ENCODE results near the gene SPSB2. TPM values are rescaled to one million over a fixed set of nuclear protein-coding genes. Genes with fewer than 3 reads are reported as not detected.
"Not testable (repeated sequence)": the region's sequence is repeated elsewhere in the genome, so short reads cannot be mapped to it uniquely, and the experiment has no call there.

Gene SPSB2
- total RNA-seq, 1 experiment from 2014 or later, result 10.2 TPM

DNA sequence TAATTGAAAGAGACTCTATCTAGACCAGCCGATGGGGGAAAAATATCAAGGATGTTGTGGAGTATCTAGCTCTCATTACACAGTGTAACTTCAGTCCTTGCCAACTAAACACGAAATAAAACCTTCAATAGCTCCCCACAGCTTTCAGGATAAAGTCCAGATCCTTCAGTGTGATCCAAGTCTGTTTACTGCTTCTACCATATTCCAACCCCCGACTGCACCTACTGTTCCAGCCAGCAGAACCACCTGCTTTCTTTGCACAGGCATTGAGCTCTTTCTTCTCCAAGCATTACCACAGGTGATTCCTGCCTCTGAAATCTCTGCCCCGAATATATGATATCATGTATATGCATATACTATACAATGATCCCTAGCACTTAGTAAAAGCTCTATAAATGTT, 29.3 kb upstream of the SPSB2 start:
- DNase-seq (ENCODE audit: low spot score), result no peak

DNA sequence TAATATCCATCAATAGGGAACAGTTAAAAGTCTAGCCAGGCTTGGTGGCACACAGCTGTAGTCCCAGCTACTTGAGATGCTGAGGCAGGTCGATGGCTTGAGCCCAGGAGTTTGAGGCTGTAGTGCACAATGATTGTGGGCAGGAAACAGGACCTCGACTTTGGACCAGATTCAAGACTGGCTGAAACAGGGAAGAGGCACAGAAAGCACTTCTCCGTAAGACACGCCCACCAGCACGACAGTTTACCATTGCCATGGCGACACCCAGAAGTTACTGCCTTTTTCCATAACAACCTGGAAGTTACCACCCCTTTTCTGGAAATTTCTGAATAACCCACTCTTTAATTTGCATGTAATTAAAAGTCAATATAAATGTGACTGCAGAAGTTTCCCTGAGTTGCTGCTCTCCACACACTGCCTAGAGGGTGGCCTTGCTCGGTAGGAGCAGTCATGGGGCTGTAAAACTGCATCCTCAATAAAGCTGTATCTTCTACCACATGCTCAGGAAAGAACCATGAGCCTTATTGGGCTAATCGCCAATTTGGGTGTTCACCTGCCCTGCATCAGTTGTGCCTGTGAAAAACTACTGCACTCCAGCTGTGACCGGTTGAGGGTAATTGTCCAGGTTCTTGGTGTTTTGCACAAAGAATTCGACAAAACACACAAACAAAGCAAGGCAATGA, 26.9 kb upstream of the SPSB2 start:
- no peak for DNase-seq (ENCODE audit: low spot score)

DNA sequence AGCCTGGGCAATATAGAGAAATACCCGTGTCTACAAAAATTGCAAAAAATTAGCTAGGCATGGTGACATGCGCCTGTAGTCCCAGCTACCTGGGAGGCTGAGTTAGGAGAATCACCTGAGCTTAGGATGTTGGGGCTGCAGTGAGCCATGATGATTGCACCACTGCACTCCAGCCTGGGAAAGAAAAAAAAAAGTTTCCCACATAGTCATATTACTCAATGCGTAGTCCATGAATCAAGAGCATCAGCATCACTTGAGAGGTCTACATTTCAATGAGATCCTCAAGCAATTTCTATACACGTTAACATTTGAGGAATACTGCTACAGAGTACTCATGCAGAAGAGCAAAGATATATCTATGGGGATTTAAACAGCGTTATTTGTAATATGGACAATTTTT, 26.3 kb upstream of the SPSB2 start:
- no peak for DNase-seq (ENCODE audit: low spot score)

GRCh38 chr12:6896846-6897435, 23.8 kb upstream of the SPSB2 start:
- no peak for DNase-seq (ENCODE audit: low spot score)

GRCh38 chr12:6894321-6894720, 21.2 kb upstream of the SPSB2 start:
- DNase-seq (ENCODE audit: low spot score), result no peak

DNA sequence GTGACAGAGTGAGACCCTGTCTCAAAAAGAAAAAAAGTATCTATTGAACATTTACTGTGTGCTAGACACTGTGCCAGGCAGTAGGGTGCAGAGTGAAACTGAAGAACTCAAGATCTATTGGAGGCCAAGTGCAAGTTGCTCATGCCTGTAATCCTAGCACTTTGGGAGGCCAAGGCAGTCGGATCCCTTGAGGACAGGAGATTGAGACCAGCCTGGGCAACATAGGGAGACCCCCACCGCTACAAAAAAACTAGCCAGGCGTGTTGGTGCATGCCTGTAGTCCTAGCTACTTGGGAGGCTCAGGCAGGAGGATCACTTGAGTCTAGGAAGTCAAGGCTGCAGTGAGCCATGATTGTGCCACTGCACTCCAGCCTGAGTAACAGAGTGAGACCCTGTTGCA, 19.6 kb upstream of the SPSB2 start:
- DNase-seq (ENCODE audit: low spot score), result not testable (repeated sequence)

- no peak for DNase-seq (ENCODE audit: low spot score)
These were observed 18.5 kb upstream of the SPSB2 start for GRCh38 chr12:6891646-6892001.

DNA sequence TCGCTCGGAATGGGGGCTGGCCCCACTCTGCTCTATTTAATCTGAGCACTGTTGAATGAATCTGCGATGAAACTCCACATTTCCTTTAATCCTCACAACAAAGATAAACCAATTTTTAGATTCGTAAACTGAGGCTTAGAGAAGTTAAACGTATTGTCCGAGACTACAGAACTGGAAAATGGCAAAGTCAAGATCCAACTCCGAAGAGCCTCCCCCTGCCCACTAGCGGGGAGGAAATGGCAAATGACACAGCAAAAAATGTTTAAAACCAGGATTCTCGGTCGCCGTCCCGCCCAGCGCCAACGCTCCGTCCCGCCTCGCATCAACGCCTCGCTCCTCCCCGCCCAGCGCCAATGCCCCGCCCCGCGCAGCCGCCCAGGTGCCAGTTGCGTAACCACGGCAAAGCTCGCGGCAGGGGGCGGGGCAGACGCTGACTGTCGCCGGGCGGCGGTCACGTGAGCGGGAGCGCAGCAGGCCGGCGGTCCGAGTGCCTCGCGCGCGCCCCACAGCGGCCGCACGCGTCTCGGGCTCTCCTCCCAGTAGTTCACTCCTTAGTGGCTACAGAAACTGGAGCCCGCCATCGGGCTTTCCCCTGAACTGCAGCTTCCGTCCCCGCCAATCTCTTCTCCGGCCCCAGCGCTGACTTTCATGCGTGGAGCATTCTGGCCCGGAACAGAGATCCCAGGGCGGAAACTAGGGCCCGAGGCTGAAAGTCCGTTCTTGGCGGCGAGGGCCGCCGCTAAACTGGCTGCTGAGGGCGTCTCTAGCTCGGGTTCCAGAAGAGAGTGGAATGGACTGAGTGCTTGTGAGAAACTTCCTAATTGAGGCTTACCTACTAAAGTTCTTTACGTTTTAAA, 17.9 kb upstream of the SPSB2 start:
- DNase-seq (ENCODE audit: low spot score), result peak; percentile 76

DNA sequence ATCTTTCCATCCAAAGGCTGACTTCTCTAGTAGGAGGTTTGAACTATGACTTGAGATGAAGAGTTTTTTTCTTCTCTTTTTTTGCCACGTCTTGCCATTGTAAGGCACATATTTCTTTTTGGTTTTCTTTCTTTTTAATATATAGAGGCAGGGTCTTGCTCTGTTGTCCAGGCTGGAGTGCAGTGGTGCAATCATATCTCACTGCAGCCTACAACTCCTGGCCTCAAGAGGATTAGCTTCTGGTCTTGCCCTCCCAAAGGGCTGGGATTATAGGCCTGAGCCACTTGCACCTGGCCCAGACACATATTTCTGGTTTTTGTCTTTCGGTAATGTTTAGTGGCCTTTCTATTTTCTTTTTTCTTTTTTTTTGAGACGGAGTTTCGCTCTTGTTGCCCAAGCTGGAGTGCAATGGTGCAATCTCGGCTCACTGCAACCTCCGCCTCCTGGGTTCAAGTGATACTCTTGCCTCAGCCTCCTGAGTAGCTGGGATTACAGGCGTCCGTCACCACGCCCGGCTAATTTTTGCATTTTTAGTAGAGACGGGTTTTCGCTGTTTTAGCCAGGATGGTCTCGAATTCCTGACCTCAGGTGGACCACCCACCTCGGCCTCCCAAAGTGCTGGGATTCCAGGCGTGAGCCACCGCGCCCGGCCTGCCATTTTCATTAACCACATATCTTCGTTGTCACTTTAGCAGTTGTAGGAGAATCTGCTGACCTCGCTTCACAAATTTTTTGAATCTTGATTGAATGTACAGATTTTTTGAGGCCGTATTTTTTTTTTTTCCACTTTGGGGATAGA, 16.9 kb upstream of the SPSB2 start:
- not testable (repeated sequence) for DNase-seq (ENCODE audit: low spot score)

DNA sequence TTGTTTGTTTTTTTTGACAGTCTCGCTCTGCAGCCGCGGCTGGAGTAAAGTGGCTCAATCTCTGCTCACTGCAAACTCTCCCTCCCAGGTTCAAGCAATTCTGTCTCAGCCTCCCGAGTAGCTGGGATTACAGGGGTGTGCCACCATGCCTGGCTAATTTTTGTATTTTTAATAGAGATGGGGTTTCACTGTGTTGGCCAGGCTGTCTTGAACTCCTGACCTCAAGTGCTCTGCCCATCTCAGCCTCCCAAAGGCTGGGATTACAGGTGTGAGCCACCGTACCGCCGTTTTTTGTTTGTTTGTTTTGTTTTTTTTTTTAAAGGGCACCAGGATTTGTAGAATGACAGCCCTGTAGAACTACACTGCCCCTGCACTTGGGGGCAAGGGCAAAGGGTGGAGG, 15.7 kb upstream of the SPSB2 start:
- DNase-seq (ENCODE audit: low spot score), result not testable (repeated sequence)

DNA sequence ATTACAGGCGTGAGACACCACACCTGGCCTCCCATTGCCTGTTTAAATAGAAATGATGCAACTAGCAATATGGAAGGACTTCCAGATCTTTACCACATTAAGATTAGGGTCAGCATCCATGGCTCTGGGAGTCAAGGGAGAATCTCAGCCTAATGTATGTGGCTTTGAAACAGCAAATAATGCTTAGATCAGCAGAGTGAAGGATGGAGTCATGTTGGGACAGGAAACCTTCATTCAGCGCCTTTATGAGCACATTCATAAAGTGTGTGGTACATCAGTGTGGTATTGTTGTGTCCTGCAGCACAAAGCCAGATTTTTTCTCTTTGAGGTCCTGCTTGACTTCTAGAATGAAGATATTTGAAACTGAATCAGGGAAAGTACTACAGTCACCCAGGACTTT, 15.3 kb upstream of the SPSB2 start:
- DNase-seq (ENCODE audit: low spot score), result no peak

DNA sequence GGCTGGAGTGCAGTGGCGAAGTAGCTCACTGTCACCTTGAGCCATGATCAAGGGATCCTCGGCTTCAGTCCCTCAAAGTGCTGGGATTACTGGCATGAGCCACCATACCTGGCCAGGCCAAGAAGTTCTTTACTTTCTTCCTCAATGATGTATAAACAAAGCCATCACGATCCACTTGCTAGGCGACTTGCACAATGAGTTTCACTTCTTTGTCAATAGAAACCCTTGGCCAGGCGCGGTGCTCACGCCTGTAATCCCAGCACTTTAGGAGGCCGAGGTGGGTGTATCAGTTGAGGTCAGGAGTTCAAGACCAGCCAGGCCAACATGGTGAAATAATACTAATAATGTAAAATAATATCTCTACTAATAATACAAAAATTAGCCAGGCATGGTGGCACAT, 14.4 kb upstream of the SPSB2 start:
- DNase-seq (ENCODE audit: low spot score), result no peak

- not testable (repeated sequence) for DNase-seq (ENCODE audit: low spot score)
These were observed 13.3 kb upstream of the SPSB2 start for GRCh38 chr12:6886206-6886999.

- DNase-seq (ENCODE audit: low spot score), result no peak
These were observed 11.4 kb upstream of the SPSB2 start for GRCh38 chr12:6884539-6884938.

DNA sequence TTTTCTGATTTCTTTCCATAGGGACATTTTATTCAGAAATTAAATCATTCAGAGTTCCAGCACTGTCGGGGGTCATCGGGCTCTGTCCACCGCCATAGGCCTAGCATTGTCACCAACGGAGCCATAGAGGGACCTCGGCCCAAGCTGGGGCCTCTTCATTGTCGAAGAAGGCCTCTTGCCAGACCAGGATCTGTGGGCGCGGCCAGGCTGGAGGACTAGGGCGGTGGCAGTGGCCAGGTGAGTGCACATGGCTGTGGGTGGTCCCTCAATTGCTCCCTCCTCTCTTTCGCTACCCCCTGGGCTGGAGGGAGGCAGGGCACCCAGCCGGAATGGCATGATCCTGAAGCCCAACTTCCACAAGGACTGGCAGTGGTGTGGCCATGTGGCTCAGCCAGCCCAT, 10.6 kb upstream of the SPSB2 start:
- DNase-seq (ENCODE audit: low spot score), result no peak

DNA sequence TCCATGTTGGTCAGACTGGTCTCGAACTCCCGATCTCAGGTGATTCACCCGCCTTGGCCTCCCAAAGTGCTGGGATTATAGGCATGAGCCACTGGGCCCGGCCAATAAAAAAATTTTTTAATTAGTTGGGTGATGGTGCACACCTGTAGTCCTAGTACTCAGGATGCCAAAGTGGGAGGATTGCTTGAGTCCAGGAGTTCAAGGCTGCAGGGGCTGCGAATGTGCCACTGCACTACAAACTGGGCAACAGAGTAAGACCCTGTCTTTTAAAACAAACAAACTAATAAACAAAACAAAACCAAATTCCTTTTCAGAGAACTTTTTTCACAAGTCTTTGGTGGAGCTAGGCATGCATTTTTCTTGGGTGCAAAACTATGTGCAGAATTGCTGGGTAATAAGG, 10.1 kb upstream of the SPSB2 start:
- no peak for DNase-seq (ENCODE audit: low spot score)

DNA sequence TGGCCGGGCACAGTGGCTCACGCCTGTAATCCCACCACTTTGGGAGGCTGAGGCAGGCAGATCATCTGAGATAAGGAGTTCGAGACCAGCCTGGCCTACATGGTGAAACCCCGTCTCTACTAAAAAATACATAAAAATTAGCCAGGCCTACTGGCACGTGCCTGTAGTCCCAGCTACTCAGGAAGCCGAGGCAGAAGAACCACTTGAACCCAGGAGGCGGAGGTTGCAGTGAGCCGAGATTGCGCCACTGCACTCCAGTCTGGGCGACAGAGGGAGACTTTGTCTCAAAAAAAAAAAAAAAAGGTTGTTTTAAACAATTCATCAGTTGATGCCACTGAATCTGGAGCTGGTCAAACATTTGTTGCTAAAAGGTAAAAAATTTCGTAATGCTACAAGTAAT, 6.7 kb upstream of the SPSB2 start:
- DNase-seq (ENCODE audit: low spot score), result not testable (repeated sequence)

GRCh38 chr12:6874015-6874368, 889 bp upstream of the SPSB2 start:
- DNase-seq (ENCODE audit: low spot score), result not testable (repeated sequence)

DNA sequence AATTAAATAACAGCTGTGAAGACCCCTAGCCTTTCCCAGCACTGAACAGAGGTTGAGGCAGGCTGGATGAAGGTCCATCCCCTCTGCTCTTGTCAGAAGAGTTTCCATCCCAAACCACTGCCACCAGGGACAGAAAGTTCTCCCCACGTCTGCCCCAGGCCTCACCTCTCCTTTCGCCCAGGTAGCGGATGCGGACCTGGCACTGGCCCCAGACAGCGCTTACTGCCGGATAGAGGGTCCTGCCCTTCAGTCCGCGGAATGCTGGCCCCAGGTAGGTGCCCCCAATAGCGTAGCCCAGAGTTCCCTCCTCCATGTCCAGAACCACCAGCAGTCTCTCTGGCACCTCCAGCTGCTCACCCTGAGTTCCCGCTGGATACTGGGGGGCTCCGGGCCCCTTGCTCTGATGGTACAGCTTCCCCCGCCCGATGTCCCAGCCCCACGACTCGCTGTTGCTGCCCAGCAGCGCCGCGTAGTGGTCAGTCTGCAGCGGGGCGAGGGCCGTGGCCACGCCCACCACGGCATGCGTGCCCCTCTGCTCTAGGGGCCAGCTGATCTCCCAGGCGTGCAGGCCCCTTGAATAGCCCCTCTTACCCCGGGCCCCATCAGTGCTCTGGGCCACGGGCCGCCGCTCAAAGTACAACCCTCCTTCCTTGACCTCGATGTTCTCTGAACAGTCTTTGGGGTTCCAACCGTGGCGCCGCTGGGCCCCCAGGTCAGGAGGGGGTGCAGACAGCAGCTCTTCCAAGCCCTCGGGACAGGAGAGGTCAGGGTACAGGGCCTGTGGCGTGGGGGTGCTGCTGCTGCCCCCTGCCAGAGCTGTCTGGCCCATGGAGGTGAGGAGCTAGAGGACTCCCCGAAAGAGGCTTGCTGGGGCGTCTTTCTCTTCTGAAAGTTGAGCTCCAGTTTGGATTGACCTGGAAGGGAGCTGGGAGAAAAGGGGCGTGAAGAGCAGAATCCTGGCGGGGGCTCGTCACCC, 742 bp downstream of the SPSB2 start:
- DNase-seq (ENCODE audit: low spot score), result no peak

Data from A172 (cell line).